ENCODE results near the gene SATB2.

- TF ChIP-seq CTCF (IDR thresholded peaks at IDR 0.05) (no peak), POLR2AphosphoS5 (IDR thresholded peaks at IDR 0.05; ENCODE audit: insufficient read depth in 1 of 2, low read depth in 1 of 2) (peak in 1 of 2 donors; percentile 30), POLR2A (IDR thresholded peaks at IDR 0.05) (no peak)
Measured at GRCh38 chr2:199457147-199458008, at the start of gene SATB2.
